Skeletal muscle satellite cell (primary cell): Measurements from ENCODE around the gene EXOC3L4.

Experiments used
- H3K27me3 ChIP-seq: 2 replicates; pipeline ENCODE4 v1.7.0; 2013; ENCODE audit warnings: low read length; ENCODE audit not compliant: control insufficient read depth, insufficient read depth
- H3K36me3 ChIP-seq: 2 replicates; pipeline ENCODE4 v1.7.0; 2013; ENCODE audit warnings: mild to moderate bottlenecking, control low read depth, low read length; ENCODE audit not compliant: insufficient read depth
- H3K4me1 ChIP-seq: 2 replicates; pipeline ENCODE4 v1.7.0; 2013; ENCODE audit warnings: low read length; ENCODE audit not compliant: control insufficient read depth, insufficient read depth
- H3K4me2 ChIP-seq: 2 replicates; pipeline ENCODE4 v1.7.0; 2013; ENCODE audit warnings: mild to moderate bottlenecking, low read length
- H3K4me3 ChIP-seq: 2 replicates; pipeline ENCODE4 v1.7.0; 2013; ENCODE audit warnings: low read length
- H3K9ac ChIP-seq: 2 replicates; pipeline ENCODE4 v1.7.0; 2013; ENCODE audit warnings: mild to moderate bottlenecking, low read depth, low read length, moderate library complexity
- H3K9me3 ChIP-seq: replicated peaks from 2 replicates; pipeline ENCODE4 v1.7.0; 2013; ENCODE audit warnings: mild to moderate bottlenecking, control low read depth, low read length

EXOC3L4 gene

DNA sequence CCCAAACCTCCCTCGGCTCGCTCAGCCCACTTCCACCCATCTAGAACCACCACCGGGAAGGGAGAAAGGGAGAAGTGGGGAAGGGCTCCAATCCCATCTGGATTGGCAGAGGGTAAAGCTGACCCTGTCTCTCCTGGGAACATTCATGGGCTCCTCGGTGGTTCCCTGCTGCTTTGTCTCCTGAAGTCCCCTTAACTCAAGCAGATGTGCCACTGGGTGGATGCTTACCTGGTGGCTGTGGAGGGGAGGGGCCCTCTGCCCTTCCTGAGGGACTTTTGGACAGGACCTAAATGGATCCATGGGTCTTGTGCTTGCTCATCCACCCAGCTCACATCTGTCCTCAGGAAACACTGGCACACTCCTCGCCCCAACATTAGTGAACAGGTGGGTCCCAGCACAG is 35.0 kb upstream of the EXOC3L4 start:
- H3K4me1 ChIP-seq = peaks cover 23% of the 10 kb centered on the region
- H3K4me2 ChIP-seq = peak overlapping the region; percentile 100
- peak overlapping the region; percentile 99 for H3K4me3 ChIP-seq
- no peak overlapping the region for H3K9ac ChIP-seq
- no peaks in the 10 kb centered on the region for H3K27me3 ChIP-seq
- H3K36me3 ChIP-seq = peaks cover 4% of the 10 kb centered on the region
- H3K9me3 ChIP-seq = no peaks in the 10 kb centered on the region

DNA sequence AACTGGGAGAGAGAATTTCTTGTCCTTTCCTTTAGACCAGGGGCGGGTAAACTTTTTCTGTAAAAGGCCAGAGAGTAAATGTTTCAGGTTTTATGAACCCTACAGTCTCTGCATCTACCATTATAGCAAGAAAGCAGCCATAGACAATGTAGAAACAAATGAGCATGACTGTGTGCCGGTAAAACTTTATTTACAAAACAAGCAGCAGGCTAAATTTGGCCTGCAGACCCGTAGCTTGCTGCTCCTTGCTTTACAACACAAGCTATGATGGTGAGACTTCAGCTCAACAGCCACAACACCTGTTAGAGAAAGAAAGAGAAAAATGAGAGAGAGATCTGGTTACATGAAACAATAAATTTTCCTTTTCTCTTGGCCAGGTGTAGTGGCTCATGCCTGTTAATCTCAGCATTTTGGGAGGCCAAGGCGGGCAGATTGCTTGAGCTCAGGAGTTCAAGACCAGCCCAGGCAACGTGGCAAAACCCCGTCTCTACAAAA is 33.0 kb upstream of the EXOC3L4 start:
- H3K9ac ChIP-seq = no peak overlapping the region
- H3K36me3 ChIP-seq = no peaks in the 10 kb centered on the region
- no peaks in the 10 kb centered on the region for H3K27me3 ChIP-seq
- no peak overlapping the region for H3K4me3 ChIP-seq
- H3K4me2 ChIP-seq = no peak overlapping the region
- no peaks in the 10 kb centered on the region for H3K9me3 ChIP-seq
- H3K4me1 ChIP-seq = peaks cover 14% of the 10 kb centered on the region

DNA sequence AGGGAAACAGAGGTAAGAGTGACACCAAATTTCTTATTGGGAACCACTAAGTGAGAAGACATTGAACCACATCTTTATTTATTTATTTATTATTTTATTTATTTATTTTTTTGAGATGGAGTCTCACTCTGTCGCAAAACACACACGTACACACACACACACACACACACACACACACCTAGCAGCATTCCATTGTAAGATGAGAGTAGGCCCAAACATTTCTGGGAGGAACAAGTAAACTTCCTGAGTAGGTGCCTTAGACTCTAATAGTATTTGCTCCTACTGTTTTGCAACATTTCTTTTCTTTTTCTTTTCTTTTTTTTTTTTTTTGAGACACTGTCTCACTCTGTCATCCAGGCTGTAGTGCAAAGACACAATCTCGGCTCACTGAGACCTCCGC is 30.1 kb upstream of the EXOC3L4 start:
- Histone ChIP-seq H3K4me2 (no peak overlapping the region), H3K9ac (no peak overlapping the region), H3K27me3 (no peaks in the 10 kb centered on the region), H3K36me3 (no peaks in the 10 kb centered on the region), H3K4me1 (peaks cover 23% of the 10 kb centered on the region), H3K4me3 (no peak overlapping the region), H3K9me3 (no peaks in the 10 kb centered on the region)

DNA sequence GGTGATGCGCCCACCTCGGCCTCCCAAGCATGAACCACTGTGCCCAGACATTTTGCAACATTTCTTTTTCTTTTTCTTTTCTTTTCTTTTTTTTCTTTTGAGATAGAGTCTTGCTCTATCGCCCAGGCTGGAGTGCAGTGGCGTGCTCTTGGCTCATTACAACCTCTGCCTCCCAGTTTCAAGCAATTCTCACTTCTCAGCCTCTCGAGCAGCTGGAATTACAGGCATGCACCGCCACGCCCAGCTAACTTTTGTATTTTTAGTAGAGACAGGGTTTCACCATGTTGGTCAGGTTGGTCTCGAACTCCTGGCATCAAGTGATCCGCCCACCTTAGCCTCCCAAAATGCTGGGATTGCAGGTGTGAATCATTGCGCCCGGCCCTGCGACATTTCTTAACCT is 29.5 kb upstream of the EXOC3L4 start:
- H3K9me3 ChIP-seq = no peaks in the 10 kb centered on the region
- H3K27me3 ChIP-seq = peaks cover 2% of the 10 kb centered on the region
- H3K4me2 ChIP-seq = no peak overlapping the region
- peaks cover 23% of the 10 kb centered on the region for H3K4me1 ChIP-seq
- H3K4me3 ChIP-seq = no peak overlapping the region
- no peaks in the 10 kb centered on the region for H3K36me3 ChIP-seq
- no peak overlapping the region for H3K9ac ChIP-seq

DNA sequence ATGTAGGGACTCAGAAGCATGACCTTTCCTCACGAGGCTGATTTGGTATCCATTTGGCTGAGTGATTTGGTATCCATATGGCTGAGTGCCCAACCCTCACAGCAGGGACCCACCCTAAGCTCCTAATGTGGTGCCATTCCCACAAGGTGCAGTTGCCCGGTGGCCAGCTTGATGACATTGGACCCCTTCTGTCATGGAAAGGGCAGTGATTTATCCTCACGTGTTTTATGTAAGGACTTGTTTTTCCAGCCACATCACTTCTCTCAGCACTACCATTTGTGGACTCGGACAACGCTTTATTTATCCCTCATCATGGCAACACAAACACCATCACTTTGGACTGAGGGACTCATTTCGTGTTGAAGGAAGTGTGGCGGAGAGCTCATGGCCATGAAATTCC is 28.7 kb upstream of the EXOC3L4 start:
- H3K9ac ChIP-seq = no peak overlapping the region
- no peaks in the 10 kb centered on the region for H3K36me3 ChIP-seq
- no peak overlapping the region for H3K4me2 ChIP-seq
- peaks cover 23% of the 10 kb centered on the region for H3K4me1 ChIP-seq
- no peaks in the 10 kb centered on the region for H3K9me3 ChIP-seq
- no peak overlapping the region for H3K4me3 ChIP-seq
- peaks cover 3% of the 10 kb centered on the region for H3K27me3 ChIP-seq

DNA sequence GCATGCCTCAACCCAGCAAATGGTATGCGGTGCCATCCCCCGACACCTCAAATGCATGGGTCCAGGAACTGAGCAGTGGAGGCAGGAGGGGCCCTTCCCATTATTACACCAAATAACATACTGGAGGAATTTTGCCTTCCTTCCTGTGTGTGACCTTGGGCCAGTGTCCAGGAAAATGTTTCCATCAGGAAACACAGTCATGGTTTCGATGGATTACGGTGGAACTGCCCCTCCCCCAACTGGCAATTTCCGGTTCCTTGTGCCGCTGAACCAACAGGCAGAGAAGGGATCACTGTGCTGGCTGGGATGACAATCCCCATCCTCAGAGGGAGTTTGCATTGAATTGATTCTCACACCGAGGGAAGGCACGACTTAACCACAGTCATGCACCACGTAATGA is 28.1 kb upstream of the EXOC3L4 start:
- no peaks in the 10 kb centered on the region for H3K9me3 ChIP-seq
- H3K36me3 ChIP-seq = no peaks in the 10 kb centered on the region
- H3K27me3 ChIP-seq = peaks cover 3% of the 10 kb centered on the region
- H3K4me2 ChIP-seq = no peak overlapping the region
- peaks cover 23% of the 10 kb centered on the region for H3K4me1 ChIP-seq
- no peak overlapping the region for H3K9ac ChIP-seq
- H3K4me3 ChIP-seq = no peak overlapping the region

DNA sequence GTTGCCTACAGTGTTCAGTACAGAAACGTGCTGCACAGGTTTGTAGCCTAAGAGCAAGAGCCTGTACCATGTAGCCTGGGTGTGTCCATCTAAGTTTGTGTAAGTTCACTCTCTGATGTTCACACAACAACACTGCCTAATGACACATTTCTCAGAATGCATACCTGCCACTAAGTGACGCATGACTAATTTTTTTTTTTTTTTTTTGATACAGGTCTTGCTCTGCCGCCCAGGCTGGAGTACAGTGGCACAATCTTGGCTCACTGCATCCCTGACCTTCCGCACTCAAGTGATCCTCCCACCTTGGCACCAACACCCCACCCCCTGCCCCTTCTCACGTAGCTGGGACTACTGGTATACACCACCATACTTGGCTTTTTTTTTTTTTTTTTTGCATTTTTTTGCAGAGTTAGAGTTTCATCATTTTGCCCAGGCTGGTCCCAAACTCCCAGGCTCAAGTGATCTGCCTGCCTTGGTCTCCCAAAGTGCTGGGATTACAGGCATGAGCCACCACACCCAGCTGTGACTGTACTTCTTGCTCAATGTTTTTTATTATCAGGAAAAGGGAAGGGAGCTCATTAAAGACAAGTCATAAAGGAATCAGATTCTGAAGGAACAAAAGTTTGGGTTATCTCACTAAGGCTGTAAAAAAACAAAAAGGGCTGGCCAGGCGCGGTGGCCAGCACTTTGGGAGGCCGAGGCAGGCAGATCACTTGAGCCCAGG is 27.1 kb upstream of the EXOC3L4 start:
- H3K4me2 ChIP-seq = peak overlapping the region; percentile 25
- H3K27me3 ChIP-seq = peaks cover 3% of the 10 kb centered on the region
- H3K9me3 ChIP-seq = no peaks in the 10 kb centered on the region
- H3K4me1 ChIP-seq = peaks cover 23% of the 10 kb centered on the region
- H3K4me3 ChIP-seq = no peak overlapping the region
- no peak overlapping the region for H3K9ac ChIP-seq
- H3K36me3 ChIP-seq = no peaks in the 10 kb centered on the region

DNA sequence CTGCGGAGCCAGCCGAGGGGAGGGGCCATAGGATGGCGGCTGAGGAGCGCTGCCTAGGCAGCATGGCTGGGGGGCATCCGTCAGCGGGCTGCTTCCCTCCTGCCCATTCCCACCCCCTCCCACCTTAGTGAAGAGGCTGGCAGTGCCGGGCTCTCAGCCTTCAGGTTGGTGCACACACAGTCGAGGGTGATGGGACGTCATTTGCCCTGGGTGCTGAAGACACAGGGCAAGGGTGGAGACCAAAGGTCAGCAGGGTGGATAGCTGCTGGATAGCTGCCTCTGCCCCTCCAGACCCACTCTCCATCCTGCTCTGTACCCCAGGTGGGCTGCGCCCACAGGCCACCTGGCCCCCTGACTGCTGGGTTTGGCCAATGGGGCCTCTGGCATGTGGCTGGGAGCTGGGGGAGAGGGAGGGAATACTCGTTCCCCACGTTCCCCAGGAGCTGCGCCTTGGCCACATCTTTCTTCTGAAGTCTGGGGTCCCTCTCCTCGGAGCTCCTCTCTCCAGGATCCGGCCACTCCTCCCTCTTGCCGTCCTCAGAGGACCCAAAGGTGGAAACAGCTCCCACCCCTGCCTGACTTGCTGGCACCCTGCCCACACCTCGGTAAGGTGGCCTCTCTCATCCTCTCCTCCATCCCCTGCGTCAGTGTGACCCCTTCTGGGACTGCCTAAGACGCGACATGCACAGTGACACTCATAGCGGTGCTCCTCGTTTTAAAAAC is 26.0 kb upstream of the EXOC3L4 start:
- Histone ChIP-seq H3K36me3 (no peaks in the 10 kb centered on the region), H3K4me2 (no peak overlapping the region), H3K4me1 (peaks cover 23% of the 10 kb centered on the region), H3K4me3 (no peak overlapping the region), H3K9me3 (no peaks in the 10 kb centered on the region), H3K9ac (no peak overlapping the region), H3K27me3 (peaks cover 3% of the 10 kb centered on the region)

DNA sequence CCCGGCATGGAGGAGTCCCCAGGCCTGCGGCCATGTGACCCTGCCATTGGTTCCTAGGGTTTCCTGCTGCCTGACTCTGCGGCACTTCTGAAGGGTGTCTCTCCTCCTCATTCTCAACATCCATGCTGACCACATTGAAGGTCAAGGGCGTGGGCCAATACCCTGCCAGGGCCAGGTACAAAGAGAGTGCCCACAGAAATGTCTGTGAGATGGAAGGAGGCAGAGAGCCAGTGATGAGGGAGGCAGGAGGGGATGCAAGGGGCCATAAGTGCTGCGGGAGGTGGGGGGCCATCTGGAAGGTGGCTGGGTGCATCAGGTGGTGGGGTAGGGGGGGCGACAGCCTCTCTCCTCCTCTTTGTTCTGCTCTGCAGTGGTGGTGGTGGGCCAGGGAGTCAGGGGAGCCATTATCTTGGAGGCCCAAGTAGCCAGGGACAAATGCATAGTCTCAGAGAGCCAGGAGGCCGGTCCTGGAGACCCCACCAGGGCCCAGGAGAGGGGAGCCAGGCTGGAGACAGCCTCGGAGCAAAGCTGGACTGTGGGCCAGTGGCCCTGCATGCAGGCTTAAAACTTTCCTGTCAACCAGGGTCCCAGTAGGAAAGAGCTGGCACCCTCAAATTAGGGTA is 24.2 kb upstream of the EXOC3L4 start:
- H3K9me3 ChIP-seq = no peaks in the 10 kb centered on the region
- no peak overlapping the region for H3K4me2 ChIP-seq
- no peaks in the 10 kb centered on the region for H3K36me3 ChIP-seq
- H3K27me3 ChIP-seq = peaks cover 3% of the 10 kb centered on the region
- no peak overlapping the region for H3K4me3 ChIP-seq
- H3K4me1 ChIP-seq = peaks cover 30% of the 10 kb centered on the region
- H3K9ac ChIP-seq = no peak overlapping the region

DNA sequence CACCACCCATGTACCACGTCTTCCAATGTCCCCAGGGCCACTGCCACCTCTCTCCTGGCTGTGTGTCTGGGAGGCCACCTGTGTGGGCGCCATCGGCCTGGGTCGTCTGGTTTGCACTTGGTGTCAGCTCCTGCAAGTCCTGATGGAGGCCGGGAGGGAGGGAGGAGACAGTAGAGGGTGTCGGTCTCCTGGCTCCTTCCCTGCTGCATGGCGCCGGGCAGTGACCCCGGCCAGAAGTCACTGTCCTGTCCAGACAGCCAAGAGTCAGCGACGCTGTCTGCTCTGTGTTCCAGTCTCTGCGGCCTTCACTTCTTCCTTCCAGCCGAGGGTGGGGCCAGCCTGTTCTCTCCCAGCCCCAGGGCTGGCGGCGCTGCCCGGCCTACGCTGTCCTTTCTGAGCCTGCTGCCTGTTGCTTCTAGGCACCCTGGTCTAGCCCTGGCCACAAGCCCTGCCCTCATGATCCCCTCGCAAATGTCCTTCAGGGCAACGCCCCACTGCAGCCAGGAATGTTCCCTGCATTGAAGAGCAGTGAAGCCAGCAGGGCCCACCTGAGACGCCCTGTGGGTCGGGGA is 23.5 kb upstream of the EXOC3L4 start:
- Histone ChIP-seq H3K36me3 (no peaks in the 10 kb centered on the region), H3K9ac (no peak overlapping the region), H3K9me3 (no peaks in the 10 kb centered on the region), H3K4me3 (no peak overlapping the region), H3K27me3 (peaks cover 3% of the 10 kb centered on the region), H3K4me1 (peaks cover 31% of the 10 kb centered on the region), H3K4me2 (no peak overlapping the region)

DNA sequence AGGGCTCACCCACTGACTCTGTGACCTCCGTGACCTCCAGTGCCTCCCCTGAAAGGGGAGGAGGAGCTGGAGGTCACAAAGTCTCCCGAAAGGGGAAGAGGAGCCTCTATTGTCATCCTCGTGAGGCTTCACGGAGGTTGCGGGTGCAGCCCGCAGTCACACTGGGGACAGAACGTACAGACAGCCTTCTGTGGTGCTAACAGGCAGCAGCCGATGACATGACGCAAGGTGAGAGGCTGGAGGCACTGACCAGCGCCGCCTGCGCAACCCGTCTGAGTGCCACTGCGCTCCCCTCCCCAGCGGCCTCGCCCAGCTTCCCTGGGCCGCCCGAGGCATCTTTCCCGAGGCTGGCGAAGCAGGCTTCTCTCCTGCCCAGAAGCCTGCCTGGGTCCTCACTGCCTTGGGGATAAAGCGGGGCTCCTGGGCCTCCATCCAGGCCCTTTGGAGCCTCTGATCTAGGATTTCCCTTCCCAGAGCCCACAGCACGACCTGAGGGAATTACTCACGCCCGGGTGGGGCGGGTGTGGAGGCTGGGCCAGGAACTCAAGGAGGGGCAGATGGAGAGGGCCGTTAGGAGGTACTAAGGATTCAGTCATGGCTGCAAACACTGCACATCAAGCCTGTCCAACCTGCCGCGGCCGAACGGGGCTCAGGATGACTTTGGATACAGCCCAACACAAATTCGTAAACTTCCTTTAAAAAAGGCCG is 22.8 kb upstream of the EXOC3L4 start:
- H3K4me2 ChIP-seq = no peak overlapping the region
- no peak overlapping the region for H3K4me3 ChIP-seq
- H3K9ac ChIP-seq = no peak overlapping the region
- H3K4me1 ChIP-seq = peaks cover 26% of the 10 kb centered on the region
- no peaks in the 10 kb centered on the region for H3K9me3 ChIP-seq
- no peaks in the 10 kb centered on the region for H3K36me3 ChIP-seq
- H3K27me3 ChIP-seq = peaks cover 3% of the 10 kb centered on the region
